ENCODE measurements around the gene PCK1. TPM values are rescaled to one million over a fixed set of nuclear protein-coding genes. Genes with fewer than 3 reads are reported as not detected.

PCK1 gene
- total RNA-seq, 5 donors from 2014 or later (not counting 1 experiment from before 2014, with no cell fraction given): 0.25 to 0.53 (median 0.26) TPM; not detected in 2

DNA sequence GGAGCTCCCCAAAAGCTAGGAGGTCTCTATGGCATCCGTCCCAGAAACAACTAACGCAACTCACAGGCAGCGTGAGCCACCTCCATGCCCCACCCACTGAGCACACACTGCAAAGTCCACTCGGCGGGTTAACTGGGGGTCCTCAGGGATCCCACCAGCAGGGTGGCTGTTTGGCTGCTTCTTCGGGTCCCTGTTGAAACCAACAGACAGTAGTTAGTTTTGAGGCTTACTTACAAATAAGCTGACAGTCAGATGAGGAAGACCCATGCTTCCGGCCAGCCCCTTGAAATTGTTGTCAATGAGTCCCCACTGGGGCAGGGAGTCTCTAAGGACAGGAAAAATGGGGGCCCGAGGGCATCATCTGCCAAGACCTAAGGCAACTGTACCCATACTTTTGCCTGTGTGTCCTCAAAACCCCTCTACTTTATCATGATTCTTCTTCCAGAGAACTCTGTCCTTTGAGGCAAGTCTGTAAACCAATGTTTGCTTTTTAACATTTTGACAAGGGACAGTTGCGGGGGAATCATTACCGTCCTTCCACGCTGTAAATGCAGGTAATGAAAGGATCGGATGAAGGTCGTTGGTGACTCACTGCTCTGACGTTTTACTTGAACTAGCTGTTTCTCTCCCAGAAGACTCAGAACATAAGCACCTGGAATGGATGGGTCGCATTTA is 2.2 kb upstream of the PCK1 start:
- POLR2A ChIA-PET: no interaction called here
- no peak for DNase-seq
- CTCF ChIA-PET: no interaction called here
- H3K36me3 Mint-ChIP-seq: no peaks in the 10 kb centered on the region
- H3K27me3 ChIP-seq (replicated peaks in 1 of 2; ENCODE audit: control insufficient read depth in 2 of 2, extremely low read depth in 1 of 2, insufficient read depth in 2 of 2, low read length in 1 of 2): peaks cover 0 to 31% of the 10 kb centered on the region in 2 experiments
- no peak overlapping the region for H3K27ac Mint-ChIP-seq
- ATAC-seq (replicated peaks in 1 of 4): no peak
- peaks cover 32 to 44% of the 10 kb centered on the region in 2 donors for H3K27me3 Mint-ChIP-seq
- H3K9me3 ChIP-seq: no peaks in the 10 kb centered on the region
- no peaks in the 10 kb centered on the region for H3K4me1 Mint-ChIP-seq
- no peaks in the 10 kb centered on the region for H3K36me3 ChIP-seq (ENCODE audit: control insufficient read depth in 2 of 2, extremely low read depth in 1 of 2, insufficient read depth in 1 of 2, low read length in 1 of 2)
- H3K27ac ChIP-seq (ENCODE audit: low read length): no peak overlapping the region
- H3K9me3 Mint-ChIP-seq: no peaks in the 10 kb centered on the region
- no peak overlapping the region for H3K4me3 ChIP-seq (ENCODE audit: control insufficient read depth in 1 of 2, extremely low read depth in 1 of 2, low read length in 1 of 2)
- H3K4me3 Mint-ChIP-seq: no peak overlapping the region
- H3K4me1 ChIP-seq (ENCODE audit: control insufficient read depth in 1 of 2, extremely low read depth in 1 of 2, insufficient read depth in 2 of 2, low read length in 2 of 2): no peaks in the 10 kb centered on the region
- WGBS (ENCODE audit: insufficient coverage): 74% methylated on average over 13 of the region's 15 CpGs

DNA sequence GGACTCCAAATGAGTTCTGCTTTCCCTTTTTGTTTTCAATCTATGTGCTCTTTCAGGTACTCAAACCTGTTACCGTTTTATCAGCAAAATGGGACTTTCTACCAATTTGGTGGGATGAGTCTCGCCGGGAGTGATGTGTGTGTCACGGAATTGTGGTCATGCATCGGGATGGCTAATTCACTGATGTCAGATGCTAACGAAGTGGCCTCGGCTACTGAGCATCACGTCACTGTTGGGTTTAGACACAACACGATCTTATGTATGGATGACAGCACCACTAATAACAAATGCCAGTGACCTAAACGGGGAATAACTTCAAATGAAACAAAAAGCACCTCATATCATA is 1.6 kb upstream of the PCK1 start:
- CTCF ChIA-PET: no interaction called here
- no peaks in the 10 kb centered on the region for H3K4me1 Mint-ChIP-seq

DNA sequence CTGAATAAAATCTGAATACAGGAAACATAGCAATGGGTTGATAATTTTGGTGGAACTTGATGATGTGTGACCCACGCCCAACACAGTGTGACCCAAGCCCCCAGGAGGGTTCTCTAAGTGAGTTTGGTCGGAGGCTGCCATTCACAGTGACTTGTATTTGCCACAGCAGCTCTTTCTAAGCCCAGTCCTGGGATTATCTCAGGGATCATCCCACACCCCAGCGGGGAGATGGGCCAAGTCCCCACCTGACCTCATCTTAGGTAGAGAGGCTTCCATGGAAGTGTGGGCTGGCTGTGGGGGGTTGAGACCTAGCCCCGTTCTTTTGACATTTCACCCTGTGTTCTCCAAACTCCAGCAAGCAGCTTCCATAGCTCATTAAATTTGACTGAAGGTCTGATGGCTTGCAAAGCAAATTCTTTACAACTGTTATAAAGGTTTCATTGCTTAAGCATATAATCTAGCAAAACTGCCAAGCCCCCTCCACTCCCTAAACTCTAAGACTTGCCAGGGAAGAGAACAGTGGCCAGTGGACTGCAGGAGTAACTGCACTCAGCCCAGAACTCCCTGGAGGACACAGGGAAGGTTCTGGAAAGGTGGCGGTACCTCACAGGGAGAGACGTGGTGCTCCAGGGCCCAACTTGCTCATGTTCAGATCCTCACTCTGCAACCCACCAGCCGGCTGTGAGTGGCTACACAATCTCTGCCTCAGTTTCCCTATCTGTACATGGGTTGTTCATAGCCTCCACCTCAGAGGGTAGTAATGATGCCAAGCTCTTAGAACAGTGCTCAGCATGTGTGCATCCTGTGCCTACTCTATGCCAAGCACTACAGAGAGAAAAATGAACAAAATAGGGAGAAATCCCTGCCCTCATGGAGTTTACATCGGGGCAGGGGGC is 1.0 kb upstream of the PCK1 start:
- Histone ChIP-seq H3K27ac (ENCODE audit: low read length) (no peak overlapping the region), H3K9me3 (no peaks in the 10 kb centered on the region), H3K4me1 (ENCODE audit: control insufficient read depth in 1 of 2, extremely low read depth in 1 of 2, insufficient read depth in 2 of 2, low read length in 2 of 2) (no peaks in the 10 kb centered on the region), H3K4me3 (ENCODE audit: control insufficient read depth in 1 of 2, extremely low read depth in 1 of 2, low read length in 1 of 2) (no peak overlapping the region), H3K27me3 (replicated peaks in 1 of 2; ENCODE audit: control insufficient read depth in 2 of 2, extremely low read depth in 1 of 2, insufficient read depth in 2 of 2, low read length in 1 of 2) (peaks cover 0 to 36% of the 10 kb centered on the region in 2 experiments), H3K36me3 (ENCODE audit: control insufficient read depth in 2 of 2, extremely low read depth in 1 of 2, insufficient read depth in 1 of 2, low read length in 1 of 2) (no peaks in the 10 kb centered on the region)
- DNase-seq (no peak), ATAC-seq (replicated peaks in 1 of 4) (no peak)
- Mint-ChIP-seq H3K36me3 (no peaks in the 10 kb centered on the region), H3K27me3 (peaks cover 35 to 40% of the 10 kb centered on the region in 2 donors), H3K27ac (no peak overlapping the region), H3K4me1 (no peaks in the 10 kb centered on the region), H3K9me3 (no peaks in the 10 kb centered on the region), H3K4me3 (no peak overlapping the region)
- ChIA-PET CTCF (no interaction called here), POLR2A (no interaction called here)
- WGBS (ENCODE audit: insufficient coverage): 71% methylated on average over 4 of the region's 8 CpGs

More for the DNA sequence above, 1.6 kb upstream of the PCK1 start:
- DNase-seq: no peak
- Mint-ChIP-seq H3K9me3 (no peaks in the 10 kb centered on the region), H3K4me3 (no peak overlapping the region), H3K27me3 (peaks cover 32 to 41% of the 10 kb centered on the region in 2 donors), H3K36me3 (no peaks in the 10 kb centered on the region), H3K27ac (no peak overlapping the region)
- Histone ChIP-seq H3K9me3 (no peaks in the 10 kb centered on the region), H3K36me3 (ENCODE audit: control insufficient read depth in 2 of 2, extremely low read depth in 1 of 2, insufficient read depth in 1 of 2, low read length in 1 of 2) (no peaks in the 10 kb centered on the region), H3K4me1 (ENCODE audit: control insufficient read depth in 1 of 2, extremely low read depth in 1 of 2, insufficient read depth in 2 of 2, low read length in 2 of 2) (no peaks in the 10 kb centered on the region), H3K27me3 (replicated peaks in 1 of 2; ENCODE audit: control insufficient read depth in 2 of 2, extremely low read depth in 1 of 2, insufficient read depth in 2 of 2, low read length in 1 of 2) (peaks cover 0 to 34% of the 10 kb centered on the region in 2 experiments), H3K4me3 (ENCODE audit: control insufficient read depth in 1 of 2, extremely low read depth in 1 of 2, low read length in 1 of 2) (no peak overlapping the region), H3K27ac (ENCODE audit: low read length) (no peak overlapping the region)
- WGBS (ENCODE audit: insufficient coverage): 82% methylated on average over 6 of the region's 10 CpGs
- POLR2A ChIA-PET: no interaction called here
- ATAC-seq (replicated peaks in 1 of 4): no peak

DNA sequence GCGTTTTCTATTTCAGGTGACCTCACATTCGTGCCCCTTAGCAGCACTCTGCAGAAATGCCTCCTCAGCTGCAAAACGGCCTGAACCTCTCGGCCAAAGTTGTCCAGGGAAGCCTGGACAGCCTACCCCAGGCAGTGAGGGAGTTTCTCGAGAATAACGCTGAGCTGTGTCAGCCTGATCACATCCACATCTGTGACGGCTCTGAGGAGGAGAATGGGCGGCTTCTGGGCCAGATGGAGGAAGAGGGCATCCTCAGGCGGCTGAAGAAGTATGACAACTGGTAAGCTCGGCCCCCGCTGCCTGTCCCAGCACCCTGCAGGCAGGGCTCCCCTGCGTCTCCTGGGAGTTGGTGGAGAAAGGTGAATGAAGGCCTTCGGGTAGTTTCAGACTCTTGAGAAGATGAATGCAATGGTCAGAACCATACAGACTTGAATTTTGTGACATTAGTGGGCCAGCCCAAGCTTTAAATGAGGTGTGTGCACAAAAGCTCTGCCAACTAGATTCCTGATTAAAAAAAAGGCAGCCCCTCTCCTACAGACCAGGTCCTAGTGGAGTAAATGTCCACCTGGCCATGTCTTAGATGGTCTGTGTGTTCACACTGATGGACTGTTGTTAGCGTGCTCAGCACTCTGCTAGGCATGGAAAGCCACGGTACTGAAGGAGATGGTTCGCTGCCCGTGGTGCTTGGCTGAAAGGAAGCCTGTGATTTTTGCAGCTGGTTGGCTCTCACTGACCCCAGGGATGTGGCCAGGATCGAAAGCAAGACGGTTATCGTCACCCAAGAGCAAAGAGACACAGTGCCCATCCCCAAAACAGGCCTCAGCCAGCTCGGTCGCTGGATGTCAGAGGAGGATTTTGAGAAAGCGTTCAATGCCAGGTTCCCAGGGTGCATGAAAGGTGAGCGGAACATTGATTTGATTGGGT is 708 bp downstream of the PCK1 start:
- ATAC-seq (replicated peaks in 1 of 4) (no peak), DNase-seq (no peak)
- no peak overlapping the region for H3K27ac Mint-ChIP-seq
- 62% methylated on average over 17 of the region's 24 CpGs for WGBS (ENCODE audit: insufficient coverage)
- no peak overlapping the region for H3K4me3 ChIP-seq (ENCODE audit: control insufficient read depth in 1 of 2, extremely low read depth in 1 of 2, low read length in 1 of 2)
- no peaks in the 10 kb centered on the region for H3K4me1 ChIP-seq (ENCODE audit: control insufficient read depth in 1 of 2, extremely low read depth in 1 of 2, insufficient read depth in 2 of 2, low read length in 2 of 2)
- POLR2A ChIA-PET: no interaction called here
- H3K9me3 Mint-ChIP-seq: no peaks in the 10 kb centered on the region
- H3K36me3 Mint-ChIP-seq: no peaks in the 10 kb centered on the region
- H3K27me3 Mint-ChIP-seq: peaks cover 30 to 33% of the 10 kb centered on the region in 2 donors
- H3K9me3 ChIP-seq: no peaks in the 10 kb centered on the region
- no peaks in the 10 kb centered on the region for H3K36me3 ChIP-seq (ENCODE audit: control insufficient read depth in 2 of 2, extremely low read depth in 1 of 2, insufficient read depth in 1 of 2, low read length in 1 of 2)
- no peak overlapping the region for H3K27ac ChIP-seq (ENCODE audit: low read length)
- no peak overlapping the region for H3K4me3 Mint-ChIP-seq
- H3K4me1 Mint-ChIP-seq: no peaks in the 10 kb centered on the region
- H3K27me3 ChIP-seq (replicated peaks in 1 of 2; ENCODE audit: control insufficient read depth in 2 of 2, extremely low read depth in 1 of 2, insufficient read depth in 2 of 2, low read length in 1 of 2): peaks cover 0 to 37% of the 10 kb centered on the region in 2 experiments
- CTCF ChIA-PET: no interaction called here

DNA sequence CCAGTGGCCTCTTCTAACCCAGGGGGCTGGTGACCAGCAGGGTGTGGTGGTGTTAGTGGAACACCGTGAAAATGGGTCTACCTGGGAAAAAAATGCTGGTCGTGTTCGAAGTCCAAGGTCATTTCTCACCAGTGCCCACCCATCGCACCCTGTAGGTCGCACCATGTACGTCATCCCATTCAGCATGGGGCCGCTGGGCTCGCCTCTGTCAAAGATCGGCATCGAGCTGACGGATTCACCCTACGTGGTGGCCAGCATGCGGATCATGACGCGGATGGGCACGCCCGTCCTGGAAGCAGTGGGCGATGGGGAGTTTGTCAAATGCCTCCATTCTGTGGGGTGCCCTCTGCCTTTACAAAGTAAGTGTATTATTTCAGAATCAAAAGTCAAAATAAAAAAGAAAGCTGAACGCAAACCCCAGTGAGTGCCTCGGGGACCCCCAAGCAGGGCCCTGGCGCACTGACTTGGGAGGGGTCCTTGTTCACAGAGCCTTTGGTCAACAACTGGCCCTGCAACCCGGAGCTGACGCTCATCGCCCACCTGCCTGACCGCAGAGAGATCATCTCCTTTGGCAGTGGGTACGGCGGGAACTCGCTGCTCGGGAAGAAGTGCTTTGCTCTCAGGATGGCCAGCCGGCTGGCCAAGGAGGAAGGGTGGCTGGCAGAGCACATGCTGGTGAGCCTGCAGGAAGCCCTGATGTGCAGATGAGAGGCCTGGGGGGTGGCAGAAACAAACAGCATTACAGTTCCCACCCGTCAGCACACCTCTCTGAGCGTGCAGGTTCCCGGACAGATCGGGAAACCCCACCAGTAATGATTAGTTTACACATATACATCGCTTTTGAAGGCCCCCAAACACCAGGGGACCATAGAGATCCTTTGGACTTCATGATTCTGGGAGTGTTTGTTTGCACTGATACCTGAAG is 1.9 kb downstream of the PCK1 start:
- H3K4me1 Mint-ChIP-seq: no peaks in the 10 kb centered on the region
- DNase-seq: no peak
- no peak for ATAC-seq (replicated peaks in 1 of 4)
- Histone ChIP-seq H3K4me1 (ENCODE audit: control insufficient read depth in 1 of 2, extremely low read depth in 1 of 2, insufficient read depth in 2 of 2, low read length in 2 of 2) (no peaks in the 10 kb centered on the region), H3K27ac (ENCODE audit: low read length) (no peak overlapping the region), H3K27me3 (replicated peaks in 1 of 2; ENCODE audit: control insufficient read depth in 2 of 2, extremely low read depth in 1 of 2, insufficient read depth in 2 of 2, low read length in 1 of 2) (peaks cover 0 to 40% of the 10 kb centered on the region in 2 experiments), H3K36me3 (ENCODE audit: control insufficient read depth in 2 of 2, extremely low read depth in 1 of 2, insufficient read depth in 1 of 2, low read length in 1 of 2) (no peaks in the 10 kb centered on the region), H3K9me3 (no peaks in the 10 kb centered on the region), H3K4me3 (ENCODE audit: control insufficient read depth in 1 of 2, extremely low read depth in 1 of 2, low read length in 1 of 2) (no peak overlapping the region)
- no peak overlapping the region for H3K4me3 Mint-ChIP-seq
- no peaks in the 10 kb centered on the region for H3K9me3 Mint-ChIP-seq
- WGBS (ENCODE audit: insufficient coverage): 92% methylated on average over 22 of the region's 35 CpGs
- H3K27ac Mint-ChIP-seq: no peak overlapping the region
- no peaks in the 10 kb centered on the region for H3K36me3 Mint-ChIP-seq
- ChIA-PET CTCF (no interaction called here), POLR2A (no interaction called here)
- H3K27me3 Mint-ChIP-seq: peaks cover 23 to 24% of the 10 kb centered on the region in 2 donors
